HepG2 (cell line): ENCODE data around the gene GRIA3. TPM values are rescaled to one million over a fixed set of nuclear protein-coding genes. Genes with fewer than 3 reads are reported as not detected.

ENCODE experiments used
- ATAC-seq: fragments of 200-7000 bp; cut with Tn5 transposase; 3 replicates; pipeline ENCODE4 v1.9.1; 2020; ENCODE audit warnings: mild to moderate bottlenecking, moderate library complexity
- BruUV-seq: library from RNA; stranded (reverse); fragments of 400-500 nt; replicated peaks from 2 replicates; lab custom pipeline; 2021; lab: Mats Ljungman, UMichigan
- CTCF ChIA-PET: fragments of 300-600 bp; formaldehyde crosslinking; extraction: SDS; loops from one replicate; lab custom pipeline; 2021; ENCODE audit warnings: low total read pairs, inconsistent platforms, low intra/inter-chr PET ratio; lab: Yijun Ruan, JAX
- POLR2A ChIA-PET: fragments of 350-600 bp; sonication (Branson Sonifier 250); formaldehyde crosslinking; loops from one replicate; lab custom pipeline; 2020; ENCODE audit warnings: antibody characterized with exemption, inconsistent platforms; lab: Yijun Ruan, JAX
- DNase-seq: peaks from one replicate; pipeline ENCODE4 v3.0.0-alpha.2; 2015; ENCODE audit warnings: low spot score
- FAIRE-seq: peaks from 3 replicates; lab custom pipeline; 2011; peaks lifted over from hg19 to GRCh38; lab: Jason Lieb, UNC
- H2AFZ ChIP-seq: one replicate; pipeline ENCODE4 v1.6.1; 2011; ENCODE audit warnings: low read length, inconsistent platforms
- H3K27ac ChIP-seq: fragments of 300-600 bp; 3 replicates; pipeline ENCODE4 v1.8.0; 2011; ENCODE audit warnings: mixed run types, mild to moderate bottlenecking, mixed read lengths, low read length, inconsistent platforms; ENCODE audit not compliant: insufficient read depth; ENCODE audit errors: extremely low read length
- H3K27me3 ChIP-seq, 2 experiments: fragments of 200-600 bp in 1 of 2; 2 replicates in 1 of 2; 3 replicates in 1 of 2; pipeline versions ENCODE4 v1.6.0 to v1.8.0; 2011; ENCODE audit warnings: low read length in 2 of 2, mild to moderate bottlenecking in 2 of 2, moderate library complexity in 2 of 2, inconsistent platforms in 1 of 2; ENCODE audit not compliant: insufficient read depth in 2 of 2, control insufficient read depth in 1 of 2
- H3K36me3 ChIP-seq, 2 experiments: fragments of 200-600 bp in 1 of 2; replicated peaks in 1 of 2; 2 replicates in 1 of 2; 3 replicates in 1 of 2; pipeline versions ENCODE4 v1.5.1 to v1.8.0; 2011; ENCODE audit warnings: low read length in 2 of 2, inconsistent platforms in 1 of 2; ENCODE audit not compliant: insufficient read depth in 2 of 2, control insufficient read depth in 1 of 2
- H3K4me1 ChIP-seq: 2 replicates; pipeline ENCODE4 v1.5.1; 2012; ENCODE audit warnings: low read length, inconsistent platforms; ENCODE audit not compliant: insufficient read depth
- H3K4me2 ChIP-seq: 2 replicates; pipeline ENCODE4 v1.6.0; 2011; ENCODE audit warnings: low read depth, low read length, inconsistent platforms
- H3K4me3 ChIP-seq, 3 experiments: fragments of 200-600 bp in 1 of 3; sonication (generic), shearing (Covaris generic) in 1 of 3; replicated peaks in 1 of 3; 2 replicates each; pipeline ENCODE4 v1.5.1; 2011 to 2016; ENCODE audit warnings: low read length in 3 of 3, inconsistent platforms in 2 of 3, low read depth in 2 of 3, mild to moderate bottlenecking in 2 of 3, control low read depth in 1 of 3, mixed read lengths in 1 of 3; ENCODE audit not compliant: insufficient read depth in 1 of 3
- H3K79me2 ChIP-seq: one replicate; pipeline ENCODE4 v1.6.1; 2011; ENCODE audit warnings: low read length, inconsistent platforms; ENCODE audit not compliant: insufficient read depth
- H3K9ac ChIP-seq: 2 replicates; pipeline ENCODE4 v1.6.0; 2011; ENCODE audit warnings: mild to moderate bottlenecking, low read depth, low read length, inconsistent platforms; ENCODE audit not compliant: insufficient read depth
- H3K9me3 ChIP-seq: 2 replicates; pipeline ENCODE4 v1.5.1; 2012; ENCODE audit warnings: mild to moderate bottlenecking, low read length
- H4K20me1 ChIP-seq: 2 replicates; pipeline ENCODE4 v1.6.0; 2011; ENCODE audit warnings: inconsistent platforms, mild to moderate bottlenecking, low read length, moderate library complexity; ENCODE audit not compliant: insufficient read depth
- BRCA1 ChIP-seq: sonication (generic); formaldehyde crosslinking; IDR thresholded peaks from 2 replicates; pipeline ENCODE4 v1.4.0; 2020; ENCODE audit warnings: missing genetic modification reagents
- CEBPG ChIP-seq: IDR thresholded peaks from 2 replicates; pipeline ENCODE4 v1.6.1; 2016
- NFKB2 ChIP-seq: sonication (generic); formaldehyde crosslinking; IDR thresholded peaks from 2 replicates; pipeline ENCODE4 v1.4.0; 2020; ENCODE audit warnings: missing genetic modification reagents, borderline replicate concordance
- NFYB ChIP-seq: sonication (generic); formaldehyde crosslinking; IDR thresholded peaks from 2 replicates; pipeline ENCODE4 v1.4.0; 2020; ENCODE audit warnings: missing genetic modification reagents
- SMYD3 ChIP-seq: sonication (generic); formaldehyde crosslinking; IDR thresholded peaks from 2 replicates; pipeline ENCODE4 v1.8.1; 2023; ENCODE audit warnings: mild to moderate bottlenecking, missing genetic modification reagents
- TOE1 ChIP-seq: sonication (generic); formaldehyde crosslinking; IDR thresholded peaks from 2 replicates; pipeline ENCODE4 v1.4.0; 2020; ENCODE audit warnings: mild to moderate bottlenecking, missing genetic modification reagents
- YEATS4 ChIP-seq: sonication (generic); formaldehyde crosslinking; IDR thresholded peaks from 2 replicates; pipeline ENCODE4 v1.4.0; 2020; ENCODE audit warnings: missing genetic modification reagents, borderline replicate concordance
- ZNF274 ChIP-seq: sonication (generic); formaldehyde crosslinking; IDR thresholded peaks from 2 replicates; pipeline ENCODE4 v1.5.1; 2020; ENCODE audit warnings: mild to moderate bottlenecking, missing genetic modification reagents
- ZNF292 ChIP-seq: sonication (generic); formaldehyde crosslinking; IDR thresholded peaks from 2 replicates; pipeline ENCODE4 v1.8.1; 2022; ENCODE audit warnings: mild to moderate bottlenecking, low read depth, missing genetic modification reagents, borderline replicate concordance
- ZNF619 ChIP-seq: sonication (generic); formaldehyde crosslinking; IDR thresholded peaks from 2 replicates; pipeline ENCODE4 v1.4.0; 2020; ENCODE audit warnings: mild to moderate bottlenecking, missing genetic modification reagents
- ZNF746 ChIP-seq: sonication (generic); formaldehyde crosslinking; IDR thresholded peaks from 2 replicates; pipeline ENCODE4 v1.8.0; 2022; ENCODE audit warnings: mild to moderate bottlenecking, missing genetic modification reagents
- ZNF766 ChIP-seq: sonication (generic); formaldehyde crosslinking; IDR thresholded peaks from 2 replicates; pipeline ENCODE4 v1.5.0; 2020; ENCODE audit warnings: missing genetic modification reagents, borderline replicate concordance
- ZNF772 ChIP-seq: sonication (generic); formaldehyde crosslinking; IDR thresholded peaks from 2 replicates; pipeline ENCODE4 v1.5.0; 2020; ENCODE audit warnings: mild to moderate bottlenecking, missing genetic modification reagents
- WGBS: methylation state at CpG from one replicate; pipeline ENCODE4 v1.1.6; 2017; ENCODE audit warnings: low lambda C conversion rate; 5-methylcytosine and 5-hydroxymethylcytosine counted together
- in situ Hi-C: cut with HindIII; loops from 2 replicates; pipeline ENCODE4 v1.10.0; 2017; ENCODE audit warnings: low pct_unique_long_range_greater_than_20kb; ENCODE audit not compliant: extremely low pct_ligation_motif_present
- intact Hi-C: fragments of 100-400 bp; cut with micrococcal nuclease; formaldehyde crosslinking; loops from one replicate; pipeline ENCODE4 v1.10.0; 2022; ENCODE audit not compliant: unreplicated experiment
- polyA plus RNA-seq, 8 experiments: library from polyadenylated mRNA; depleted of rRNA in 3 of 8; stranded (reverse) in 7 of 8; unstranded in 1 of 8; fragments of >200 nt; fragmentation: Illumina TruSeq in 4 of 8; extraction: Trizol in 4 of 8; gene quantifications; 2 replicates each; pipeline versions ENCODE4 v1.2.1 to v1.2.3, GENCODE V29; 2011 to 2016; ENCODE audit warnings: low read depth in 4 of 8, missing spikeins in 1 of 8, mixed read lengths in 1 of 8; ENCODE audit not compliant: insufficient read depth in 1 of 8
- total RNA-seq, 5 experiments: library from RNA; depleted of rRNA; stranded (reverse); fragments of >200 nt; fragmentation: Illumina TruSeq; extraction: Trizol; gene quantifications; 2 replicates each; pipeline ENCODE4 v1.2.3, GENCODE V29; 2016; ENCODE audit warnings: low read depth in 1 of 5
- TF ChIP-seq, protein P1 (sequence below): IDR thresholded peaks from 2 replicates; pipeline ENCODE4 v1.6.1; 2016; ENCODE audit warnings: control low read depth

Gene GRIA3
- total and polyA plus RNA-seq, 2 of the 13 experiments (the other 11 are each of a cell fraction or from before 2014, with no cell fraction given), result not detected

DNA sequence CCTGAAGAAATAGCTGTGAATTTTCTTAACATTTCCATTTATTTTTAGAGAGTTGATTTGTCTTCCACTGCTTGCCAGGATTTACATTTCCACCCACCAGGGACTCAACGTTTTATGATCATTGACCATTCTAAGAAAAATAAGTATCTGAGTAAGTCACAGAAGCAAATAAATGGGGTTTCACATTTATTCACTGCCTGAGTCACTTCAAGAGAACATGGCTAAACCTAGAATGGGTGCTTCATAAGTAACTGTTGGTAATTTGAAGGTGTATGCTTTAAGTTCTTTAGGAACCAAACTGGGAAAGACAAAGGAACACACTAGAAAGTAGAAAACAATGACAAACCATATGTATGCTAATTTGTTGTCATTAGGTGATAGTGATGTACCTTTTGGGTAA lies 43.2 kb upstream of the GRIA3 start:
- Histone ChIP-seq H2AFZ (no peak overlapping the region), H3K9me3 (no peaks in the 10 kb centered on the region), H3K4me1 (no peaks in the 10 kb centered on the region), H3K27me3 (no peaks in the 10 kb centered on the region), H3K9ac (no peak overlapping the region), H3K36me3 (no peaks in the 10 kb centered on the region), H3K27ac (no peak overlapping the region), H3K79me2 (no peaks in the 10 kb centered on the region), H3K4me3 (no peak overlapping the region), H3K4me2 (no peak overlapping the region), H4K20me1 (no peaks in the 10 kb centered on the region)
- WGBS, result 0% methylated on average over 1 of the region's 1 CpG
- no TSS peak for BruUV-seq
- FAIRE-seq, result no peak
- DNase-seq, result no peak
- TF ChIP-seq ZNF766 (CRISPR knock-in tag), result no peak
- no peak for TF ChIP-seq ZNF274 (CRISPR knock-in tag)
- ChIA-PET POLR2A (no interaction called here), CTCF (no interaction called here)
- in situ Hi-C loops (no loop called here), intact Hi-C loops (no loop called here)
- ATAC-seq, result no peak

GRCh38 chrX:123153846-123154335 lies 30.2 kb upstream of the GRIA3 start:
- H4K20me1 ChIP-seq, result no peaks in the 10 kb centered on the region
- in situ Hi-C loops, result no loop called here

More at GRCh38 chrX:123153846-123154335, 30.2 kb upstream of the GRIA3 start:
- no peak for FAIRE-seq
- no peak for TF ChIP-seq YEATS4 (CRISPR knock-in tag)
- no peak for TF ChIP-seq ZNF619 (CRISPR knock-in tag)
- TF ChIP-seq ZNF292, result no peak
- no peak for TF ChIP-seq ZNF772
- TF ChIP-seq, protein P1, sequence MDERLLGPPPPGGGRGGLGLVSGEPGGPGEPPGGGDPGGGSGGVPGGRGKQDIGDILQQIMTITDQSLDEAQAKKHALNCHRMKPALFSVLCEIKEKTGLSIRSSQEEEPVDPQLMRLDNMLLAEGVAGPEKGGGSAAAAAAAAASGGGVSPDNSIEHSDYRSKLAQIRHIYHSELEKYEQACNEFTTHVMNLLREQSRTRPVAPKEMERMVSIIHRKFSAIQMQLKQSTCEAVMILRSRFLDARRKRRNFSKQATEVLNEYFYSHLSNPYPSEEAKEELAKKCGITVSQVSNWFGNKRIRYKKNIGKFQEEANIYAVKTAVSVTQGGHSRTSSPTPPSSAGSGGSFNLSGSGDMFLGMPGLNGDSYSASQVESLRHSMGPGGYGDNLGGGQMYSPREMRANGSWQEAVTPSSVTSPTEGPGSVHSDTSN (CRISPR knock-in tag), result no peak
- no peak for TF ChIP-seq BRCA1 (CRISPR knock-in tag)
- TF ChIP-seq SMYD3 (CRISPR knock-in tag), result no peak
- no peak for TF ChIP-seq ZNF746 (CRISPR knock-in tag)
- no peak for TF ChIP-seq NFKB2 (CRISPR knock-in tag)
- no peak for TF ChIP-seq TOE1 (CRISPR knock-in tag)
- TF ChIP-seq CEBPG, result no peak
- no peak for TF ChIP-seq NFYB (CRISPR knock-in tag)
- H3K4me1 ChIP-seq, result no peaks in the 10 kb centered on the region
- CTCF ChIA-PET, result no interaction called here
- H3K27me3 ChIP-seq, result no peaks in the 10 kb centered on the region
- POLR2A ChIA-PET, result no interaction called here
- no peak for DNase-seq
- H3K79me2 ChIP-seq, result no peaks in the 10 kb centered on the region
- no peak overlapping the region for H3K4me3 ChIP-seq
- no peak for ATAC-seq
- BruUV-seq, result no TSS peak
- no peak overlapping the region for H2AFZ ChIP-seq
- no peak overlapping the region for H3K27ac ChIP-seq
- intact Hi-C loops, result no loop called here
- H3K9ac ChIP-seq, result no peak overlapping the region
- WGBS, result 0% methylated on average over 2 of the region's 7 CpGs
- H3K36me3 ChIP-seq, result no peaks in the 10 kb centered on the region
- H3K4me2 ChIP-seq, result no peak overlapping the region
- no peaks in the 10 kb centered on the region for H3K9me3 ChIP-seq
